H1 (cell line): ENCODE measurements around the gene IL37. TPM values are rescaled to one million over a fixed set of nuclear protein-coding genes. Genes with fewer than 3 reads are reported as not detected.

Experiments used
- CTCF ChIA-PET: fragments of 300-600 bp; sonication (Branson Sonifier 250); formaldehyde crosslinking; loops from one replicate; lab custom pipeline; 2021; ENCODE audit not compliant: partially characterized antibody; lab: Charles Lee
- POLR2A ChIA-PET: fragments of 300-600 bp; sonication (Branson Sonifier 250); formaldehyde crosslinking; loops from one replicate; lab custom pipeline; 2021; ENCODE audit warnings: inconsistent platforms; ENCODE audit not compliant: partially characterized antibody; lab: Charles Lee
- DNase-seq, 2 experiments: peaks; one replicate each; pipeline versions ENCODE4 v3.0.0 to v3.0.0-alpha.2; 2010 to 2022; ENCODE audit warnings: low spot score in 2 of 2, low read depth in 1 of 2, mixed read lengths in 1 of 2
- FAIRE-seq: peaks from 2 replicates; lab custom pipeline; 2011; peaks lifted over from hg19 to GRCh38; lab: Jason Lieb, UNC
- H2AFZ ChIP-seq: 2 replicates; pipeline ENCODE4 v1.8.1; 2012; ENCODE audit warnings: low read length, inconsistent platforms
- H2AK5ac ChIP-seq: 2 replicates; pipeline ENCODE4 v1.6.1; 2013; ENCODE audit warnings: low read depth, low read length
- H2BK120ac ChIP-seq: replicated peaks from 2 replicates; pipeline ENCODE3; 2013; ENCODE audit warnings: low read depth, low read length, inconsistent platforms
- H2BK12ac ChIP-seq: 2 replicates; pipeline ENCODE4 v1.6.1; 2013; ENCODE audit warnings: low read depth, low read length
- H2BK15ac ChIP-seq: 2 replicates; pipeline ENCODE4 v1.6.1; 2013; ENCODE audit warnings: low read length
- H2BK20ac ChIP-seq: 2 replicates; pipeline ENCODE4 v1.6.1; 2013; ENCODE audit warnings: low read length
- H2BK5ac ChIP-seq: 2 replicates; pipeline ENCODE4 v1.6.1; 2013; ENCODE audit warnings: low read depth, low read length
- H3K14ac ChIP-seq: 2 replicates; pipeline ENCODE4 v1.6.1; 2013; ENCODE audit warnings: inconsistent platforms; ENCODE audit not compliant: insufficient read length
- H3K18ac ChIP-seq: 2 replicates; pipeline ENCODE4 v1.6.1; 2013; ENCODE audit warnings: low read length; ENCODE audit errors: extremely low read depth
- H3K23ac ChIP-seq: 2 replicates; pipeline ENCODE4 v1.6.1; 2013; ENCODE audit warnings: inconsistent platforms; ENCODE audit not compliant: insufficient read length
- H3K23me2 ChIP-seq: 2 replicates; pipeline ENCODE4 v1.6.1; 2013; ENCODE audit warnings: low read depth, low read length
- H3K27ac ChIP-seq: 2 replicates; pipeline ENCODE4 v1.6.1; 2011; ENCODE audit warnings: low read depth, low read length, inconsistent platforms
- H3K27me3 ChIP-seq, 4 experiments: replicated peaks in 1 of 4; 1 replicate in 1 of 4; 2 replicates in 3 of 4; pipeline versions ENCODE4 v1.6.1 to v1.8.1; 2011 to 2013; ENCODE audit warnings: low read length in 3 of 4, mild to moderate bottlenecking in 3 of 4, inconsistent platforms in 2 of 4, mixed read lengths in 2 of 4, moderate library complexity in 1 of 4; ENCODE audit not compliant: control insufficient read depth in 3 of 4, insufficient read depth in 3 of 4; ENCODE audit errors: extremely low read depth in 1 of 4
- H3K36me3 ChIP-seq, 4 experiments: 2 replicates each; pipeline versions ENCODE4 v1.6.1 to v1.8.1; 2011 to 2013; ENCODE audit warnings: mild to moderate bottlenecking in 4 of 4, low read length in 3 of 4, moderate library complexity in 2 of 4, control low read depth in 1 of 4, inconsistent platforms in 1 of 4; ENCODE audit not compliant: insufficient read depth in 4 of 4, control insufficient read depth in 2 of 4
- H3K4ac ChIP-seq: replicated peaks from 2 replicates; pipeline ENCODE3; 2013; ENCODE audit warnings: low read length, low read depth, mixed read lengths, inconsistent platforms; ENCODE audit not compliant: insufficient read length
- H3K4me1 ChIP-seq, 4 experiments: replicated peaks in 1 of 4; 1 replicate in 1 of 4; 2 replicates in 3 of 4; pipeline versions ENCODE4 v1.6.1 to v1.8.1; 2011 to 2013; ENCODE audit warnings: low read length in 3 of 4, inconsistent platforms in 2 of 4, mixed read lengths in 1 of 4; ENCODE audit not compliant: insufficient read depth in 4 of 4, control insufficient read depth in 3 of 4
- H3K4me2 ChIP-seq, 2 experiments: 2 replicates each; pipeline versions ENCODE4 v1.6.1 to v1.8.1; 2011 to 2013; ENCODE audit warnings: low read depth in 2 of 2, low read length in 2 of 2, control low read depth in 1 of 2, inconsistent platforms in 1 of 2, mild to moderate bottlenecking in 1 of 2; ENCODE audit not compliant: insufficient read depth in 1 of 2
- H3K4me3 ChIP-seq, 4 experiments: fragments of 200-600, 300-600 bp in 1 of 4; sonication (generic), shearing (Covaris generic), sonication (Bioruptor Twin) in 1 of 4; 2 replicates each; pipeline versions ENCODE4 v1.5.1 to v1.8.1; 2011 to 2016; ENCODE audit warnings: low read length in 4 of 4, low read depth in 3 of 4, control low read depth in 2 of 4, inconsistent platforms in 2 of 4, mild to moderate bottlenecking in 2 of 4, mixed read lengths in 1 of 4, moderate library complexity in 1 of 4; ENCODE audit not compliant: insufficient read depth in 2 of 4; ENCODE audit errors: extremely low read depth in 1 of 4
- H3K56ac ChIP-seq: replicated peaks from 2 replicates; pipeline ENCODE3; 2013; ENCODE audit warnings: low read depth, mild to moderate bottlenecking, mixed read lengths, low read length, inconsistent platforms; ENCODE audit not compliant: insufficient read length
- H3K79me1 ChIP-seq: 2 replicates; pipeline ENCODE4 v1.6.1; 2013; ENCODE audit warnings: low read depth, low read length, control low read depth
- H3K79me2 ChIP-seq, 2 experiments: 2 replicates each; pipeline versions ENCODE4 v1.6.1 to v1.8.1; 2012 to 2013; ENCODE audit warnings: low read length in 2 of 2, mild to moderate bottlenecking in 2 of 2, inconsistent platforms in 1 of 2; ENCODE audit not compliant: insufficient read depth in 2 of 2, control insufficient read depth in 1 of 2
- H3K9ac ChIP-seq, 4 experiments: replicated peaks in 1 of 4; 1 replicate in 1 of 4; 2 replicates in 3 of 4; pipeline versions ENCODE4 v1.6.1 to v1.8.1; 2011 to 2013; ENCODE audit warnings: low read depth in 3 of 4, low read length in 3 of 4, control low read depth in 2 of 4, mild to moderate bottlenecking in 2 of 4, moderate library complexity in 2 of 4, inconsistent platforms in 1 of 4; ENCODE audit errors: extremely low read depth in 1 of 4
- H3K9me3 ChIP-seq, 2 experiments: 2 replicates each; pipeline versions ENCODE4 v1.6.1 to v1.8.1; 2012 to 2013; ENCODE audit warnings: mild to moderate bottlenecking in 2 of 2, moderate library complexity in 2 of 2, control low read depth in 1 of 2, inconsistent platforms in 1 of 2, low read depth in 1 of 2, low read length in 1 of 2, mixed read lengths in 1 of 2; ENCODE audit not compliant: insufficient read depth in 2 of 2
- H4K20me1 ChIP-seq, 2 experiments: replicated peaks in 1 of 2; 2 replicates each; pipeline versions ENCODE3 to v1.8.1; 2011 to 2013; ENCODE audit warnings: inconsistent platforms in 2 of 2, low read length in 2 of 2, mild to moderate bottlenecking in 1 of 2; ENCODE audit not compliant: insufficient read depth in 2 of 2, control insufficient read depth in 1 of 2
- H4K5ac ChIP-seq: 2 replicates; pipeline ENCODE4 v1.6.1; 2013; ENCODE audit warnings: low read length, low read depth, mixed read lengths, inconsistent platforms; ENCODE audit not compliant: insufficient read length
- H4K8ac ChIP-seq: 2 replicates; pipeline ENCODE4 v1.8.0; 2013; ENCODE audit warnings: mild to moderate bottlenecking, moderate library complexity, low read length, inconsistent platforms; ENCODE audit not compliant: insufficient read depth; ENCODE audit errors: extremely low read depth
- H4K91ac ChIP-seq: replicated peaks from 2 replicates; pipeline ENCODE3; 2013; ENCODE audit warnings: low read length, mixed read lengths, inconsistent platforms; ENCODE audit not compliant: insufficient read length
- BRCA1 ChIP-seq: IDR thresholded peaks from 2 replicates; pipeline ENCODE4 v1.6.1; 2012; ENCODE audit warnings: low read depth, low read length, improper control_type of control experiment
- CBX8 ChIP-seq: fragments of 300-800, 300-1000 bp; sonication (generic); IDR thresholded peaks from 2 replicates; pipeline ENCODE4 v1.7.1; 2016; ENCODE audit warnings: low read depth, low read length, borderline replicate concordance
- KDM5A ChIP-seq: fragments of 200-600 bp; IDR thresholded peaks from 2 replicates; pipeline ENCODE4 v1.7.1; 2012; ENCODE audit warnings: mild to moderate bottlenecking, low read length, inconsistent platforms, mixed read lengths
- PHF8 ChIP-seq: fragments of 200-600 bp; sonication (generic); conservative IDR thresholded peaks from 2 replicates; pipeline ENCODE4 v1.7.1; 2012; ENCODE audit warnings: low read depth, mild to moderate bottlenecking, inconsistent platforms, low read length, moderate library complexity
- POLR2AphosphoS5 ChIP-seq: IDR thresholded peaks from 2 replicates; pipeline ENCODE4 v1.6.1; 2011; ENCODE audit warnings: low read depth, low read length
- SRF ChIP-seq: IDR thresholded peaks from 2 replicates; pipeline ENCODE4 v1.6.1; 2011; ENCODE audit warnings: mild to moderate bottlenecking, low read depth, low read length, moderate library complexity
- WGBS, 2 experiments: shearing (Covaris generic) in 1 of 2; methylation state at CpG; one replicate each; pipeline versions ENCODE4 v1.1.6 to v1.1.7; 2013 to 2015; ENCODE audit warnings: low lambda C conversion rate in 2 of 2, mixed read lengths in 2 of 2, inconsistent platforms in 1 of 2, low coverage in 1 of 2, missing lambda C conversion rate in 1 of 2; ENCODE audit not compliant: insufficient replicate concordance in 2 of 2, insufficient coverage in 1 of 2, insufficient read length in 1 of 2; ENCODE audit errors: extremely low coverage in 1 of 2, missing lambda C conversion rate in 1 of 2; 5-methylcytosine and 5-hydroxymethylcytosine counted together
- polyA plus RNA-seq, 7 experiments: library from polyadenylated mRNA; depleted of rRNA in 3 of 7; stranded (reverse) in 5 of 7; unstranded in 2 of 7; fragments of >200 nt in 5 of 7; fragments of 200-250 nt in 2 of 7; gene quantifications; 1 replicate in 5 of 7; 2 replicates in 1 of 7; 4 replicates in 1 of 7; pipeline versions ENCODE4 v1.2.1 to v1.2.3, GENCODE V29; 2011 to 2013; ENCODE audit warnings: missing spikeins in 2 of 7, mixed read lengths in 2 of 7
- total RNA-seq: library from RNA; stranded (reverse); fragmentation: NEBNext Ultra II Directional; extraction: Animal tissue kit (Norgen Biotek cat#: 25700); gene quantifications from 2 replicates; pipeline ENCODE4 v1.2.1, GENCODE V29; 2021
- TF ChIP-seq, protein P1 (sequence below), 3 experiments: IDR thresholded peaks; 1 replicate in 2 of 3; 2 replicates in 1 of 3; pipeline versions ENCODE4 v1.5.1 to v1.6.1; 2011; ENCODE audit warnings: low read length in 3 of 3, mild to moderate bottlenecking in 3 of 3, inconsistent platforms in 2 of 3, low read depth in 1 of 3, moderate library complexity in 1 of 3; ENCODE audit not compliant: insufficient read depth in 1 of 3; ENCODE audit errors: control extremely low read depth in 1 of 3
- TF ChIP-seq, protein P2 (sequence below): IDR thresholded peaks from 2 replicates; pipeline ENCODE4 v1.6.1; 2011; ENCODE audit warnings: low read length, improper control_type of control experiment

The IL37 gene
- total and polyA plus RNA-seq, 2 of the 8 experiments (the other 6 are each of a cell fraction or from before 2014, with no cell fraction given) = 0.18 TPM; not detected in 1

DNA sequence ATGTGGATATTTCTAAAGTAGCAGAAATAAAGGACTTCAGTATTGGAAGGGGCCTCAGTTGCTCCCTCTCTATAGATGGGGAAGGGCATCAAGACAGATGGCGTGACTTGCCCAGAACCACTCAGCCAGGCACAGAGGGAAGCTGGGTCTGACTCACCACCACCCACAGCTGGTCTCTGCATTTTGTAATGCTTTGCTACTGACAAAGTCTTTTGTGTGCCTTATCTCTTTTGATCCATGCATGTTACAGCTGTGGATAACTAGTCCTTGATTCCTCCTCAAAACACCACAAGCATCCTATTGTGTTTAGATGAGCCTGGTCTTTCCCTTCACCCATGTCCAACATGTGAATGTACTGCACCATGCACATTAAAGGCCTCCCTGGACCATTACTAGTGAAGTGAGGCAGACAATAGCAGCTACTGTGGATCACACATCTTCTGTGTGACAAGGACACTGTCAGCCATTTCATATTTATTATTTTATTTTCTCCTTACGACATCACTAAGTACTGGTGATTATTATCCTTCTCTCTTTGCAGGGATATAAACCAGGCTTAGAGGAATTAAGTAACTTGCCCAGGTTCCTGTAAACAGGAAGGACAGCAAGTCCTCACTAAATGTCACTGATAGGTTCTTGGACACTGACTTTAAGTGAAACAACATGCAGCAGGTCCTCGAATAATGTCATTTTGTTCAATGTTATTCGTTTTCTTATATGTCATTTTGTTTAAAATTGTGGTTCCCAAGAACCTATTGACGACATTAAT lies 29.6 kb upstream of the IL37 start:
- Histone ChIP-seq H4K5ac (no peak overlapping the region), H3K79me2 (no peaks in the 10 kb centered on the region), H3K18ac (no peak overlapping the region), H3K27ac (no peak overlapping the region; the same call in 1 of the 2 replicates), H3K36me3 (no peaks in the 10 kb centered on the region), H2BK15ac (no peak overlapping the region), H3K79me1 (no peaks in the 10 kb centered on the region; the same call in 1 of the 2 replicates), H4K8ac (no peak overlapping the region), H3K56ac (no peak overlapping the region), H4K91ac (no peak overlapping the region), H3K4me1 (0 out of 7 replicates have a peak, but pooled peaks cover 0 to 2% (median 0%) of the 10 kb centered on the region in 4 experiments), H2BK120ac (no peak overlapping the region), H2BK12ac (no peak overlapping the region), H3K23me2 (no peaks in the 10 kb centered on the region), H2BK5ac (no peak overlapping the region), H2AK5ac (no peak overlapping the region), H3K14ac (no peak overlapping the region), H3K4me2 (no peak overlapping the region), H3K27me3 (0 out of 7 replicates have a peak, but pooled peaks cover 0 to 2% (median 0%) of the 10 kb centered on the region in 4 experiments), H2BK20ac (no peak overlapping the region), H3K4me3 (no peak overlapping the region), H4K20me1 (no peaks in the 10 kb centered on the region), H3K9ac (no peak overlapping the region), H3K4ac (no peak overlapping the region), H3K9me3 (no peaks in the 10 kb centered on the region), H3K23ac (no peak overlapping the region), H2AFZ (no peak overlapping the region)
- ChIA-PET POLR2A (interaction anchor here (0.6 kb wide), 1 partner anchor 41 kb away, joined by 3 read pairs; no protein-coding TSS in a partner anchor), CTCF (interaction anchor here (1.2 to 9.7 kb wide), 3 partner anchors 67 to 130 kb away, joined by 3 to 178 read pairs (median 3); no protein-coding TSS in a partner anchor)
- DNase-seq (no peak), FAIRE-seq (no peak)
- 88% methylated on average over 5 of the region's 5 CpGs; no CpG with 5 or more reads in 1 of the 2 experiments for WGBS, 2 experiments
- TF ChIP-seq PHF8 (no peak), SRF (no peak), CBX8 (no peak), BRCA1 (no peak), POLR2AphosphoS5 (no peak), KDM5A (no peak)
- TF ChIP-seq, protein P1, sequence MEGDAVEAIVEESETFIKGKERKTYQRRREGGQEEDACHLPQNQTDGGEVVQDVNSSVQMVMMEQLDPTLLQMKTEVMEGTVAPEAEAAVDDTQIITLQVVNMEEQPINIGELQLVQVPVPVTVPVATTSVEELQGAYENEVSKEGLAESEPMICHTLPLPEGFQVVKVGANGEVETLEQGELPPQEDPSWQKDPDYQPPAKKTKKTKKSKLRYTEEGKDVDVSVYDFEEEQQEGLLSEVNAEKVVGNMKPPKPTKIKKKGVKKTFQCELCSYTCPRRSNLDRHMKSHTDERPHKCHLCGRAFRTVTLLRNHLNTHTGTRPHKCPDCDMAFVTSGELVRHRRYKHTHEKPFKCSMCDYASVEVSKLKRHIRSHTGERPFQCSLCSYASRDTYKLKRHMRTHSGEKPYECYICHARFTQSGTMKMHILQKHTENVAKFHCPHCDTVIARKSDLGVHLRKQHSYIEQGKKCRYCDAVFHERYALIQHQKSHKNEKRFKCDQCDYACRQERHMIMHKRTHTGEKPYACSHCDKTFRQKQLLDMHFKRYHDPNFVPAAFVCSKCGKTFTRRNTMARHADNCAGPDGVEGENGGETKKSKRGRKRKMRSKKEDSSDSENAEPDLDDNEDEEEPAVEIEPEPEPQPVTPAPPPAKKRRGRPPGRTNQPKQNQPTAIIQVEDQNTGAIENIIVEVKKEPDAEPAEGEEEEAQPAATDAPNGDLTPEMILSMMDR (IDR thresholded peaks at IDR 0.05; ENCODE audit: control extremely low read depth in 1 of 3, insufficient read depth in 1 of 3, low read depth in 1 of 3, low read length in 3 of 3) = no peak
- TF ChIP-seq, protein P2, sequence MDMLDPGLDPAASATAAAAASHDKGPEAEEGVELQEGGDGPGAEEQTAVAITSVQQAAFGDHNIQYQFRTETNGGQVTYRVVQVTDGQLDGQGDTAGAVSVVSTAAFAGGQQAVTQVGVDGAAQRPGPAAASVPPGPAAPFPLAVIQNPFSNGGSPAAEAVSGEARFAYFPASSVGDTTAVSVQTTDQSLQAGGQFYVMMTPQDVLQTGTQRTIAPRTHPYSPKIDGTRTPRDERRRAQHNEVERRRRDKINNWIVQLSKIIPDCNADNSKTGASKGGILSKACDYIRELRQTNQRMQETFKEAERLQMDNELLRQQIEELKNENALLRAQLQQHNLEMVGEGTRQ = no peak
